Epithelial cell of proximal tubule (primary cell): Measurements from ENCODE around the gene MT1G. TPM values are rescaled to one million over a fixed set of nuclear protein-coding genes. Genes with fewer than 3 reads are reported as not detected.
"Not testable (repeated sequence)": the region's sequence is repeated elsewhere in the genome, so short reads cannot be mapped to it uniquely, and the experiment has no call there.

Source experiments
- DNase-seq: peaks from one replicate; pipeline ENCODE4 v3.0.0-alpha.2; 2011; ENCODE audit warnings: low read depth
- H3K4me3 ChIP-seq: 2 replicates; pipeline ENCODE4 v1.5.1; 2011; ENCODE audit warnings: low read depth, mild to moderate bottlenecking, low read length
- CTCF ChIP-seq: conservative IDR thresholded peaks from 2 replicates; pipeline ENCODE4 v1.5.1; 2012; ENCODE audit warnings: low read depth, mild to moderate bottlenecking, low read length
- total RNA-seq: library from RNA; depleted of rRNA; stranded (reverse); fragments of >200 nt; gene quantifications from 2 replicates; pipeline ENCODE4 v1.2.3, GENCODE V29; 2015

The MT1G gene
- total RNA-seq, 1 donor from 2014 or later, result 1,970 TPM

GRCh38 chr16:56679818-56680217 lies 12.0 kb upstream of the MT1G start:
- DNase-seq, result no peak
- no peak overlapping the region for H3K4me3 ChIP-seq
- TF ChIP-seq CTCF, result no peak

- H3K4me3 ChIP-seq, result no peak overlapping the region
- TF ChIP-seq CTCF, result no peak
- no peak for DNase-seq
Measured at GRCh38 chr16:56679078-56679730, 11.3 kb upstream of the MT1G start.

GRCh38 chr16:56677474-56677873 lies 9.6 kb upstream of the MT1G start:
- TF ChIP-seq CTCF, result no peak
- no peak for DNase-seq
- H3K4me3 ChIP-seq, result no peak overlapping the region

- H3K4me3 ChIP-seq, result peak overlapping the region; percentile 19
- TF ChIP-seq CTCF, result no peak
- DNase-seq, result no peak
Measured at GRCh38 chr16:56675685-56676210, 7.9 kb upstream of the MT1G start.

- not testable (repeated sequence) for DNase-seq, H3K4me3 ChIP-seq
Measured at GRCh38 chr16:56674570-56674969, 6.7 kb upstream of the MT1G start.

GRCh38 chr16:56673921-56674320 lies 6.1 kb upstream of the MT1G start:
- H3K4me3 ChIP-seq, result no peak overlapping the region
- DNase-seq, result no peak
- TF ChIP-seq CTCF, result peak; percentile 70

- no peak for DNase-seq
- no peak overlapping the region for H3K4me3 ChIP-seq
- no peak for TF ChIP-seq CTCF
Measured at GRCh38 chr16:56672761-56673536, 5.1 kb upstream of the MT1G start.

GRCh38 chr16:56672171-56672570 lies 4.3 kb upstream of the MT1G start:
- H3K4me3 ChIP-seq, DNase-seq: not testable (repeated sequence)

GRCh38 chr16:56671691-56672090 lies 3.8 kb upstream of the MT1G start:
- not testable (repeated sequence) for H3K4me3 ChIP-seq, DNase-seq
